Measurements from ENCODE around the gene MTM1. TPM values are rescaled to one million over a fixed set of nuclear protein-coding genes. Genes with fewer than 3 reads are reported as not detected.

Gene MTM1
- total RNA-seq, 1 experiment from 2014 or later: 6.4 TPM

DNA sequence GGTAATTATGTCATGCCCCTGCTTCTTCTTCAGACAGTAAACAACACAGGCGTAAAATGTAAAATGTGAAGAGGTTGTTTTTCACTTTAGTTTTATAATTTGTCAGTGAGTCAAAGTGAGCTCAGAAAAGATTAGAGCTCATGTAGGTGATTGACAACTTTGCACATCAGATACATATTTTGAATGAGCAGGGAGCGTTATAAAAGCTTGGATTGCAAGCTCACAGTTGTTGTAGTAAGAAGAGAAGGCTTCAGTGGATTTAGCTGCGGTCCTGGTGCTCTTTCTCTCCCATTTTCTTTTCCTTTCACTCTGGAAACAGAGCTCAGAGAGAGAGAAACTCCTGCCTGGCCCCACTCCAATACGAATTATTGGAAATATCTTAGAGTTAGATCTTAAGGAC lies 151.2 kb downstream of the MTM1 start:
- no peak for DNase-seq
- H2BK12ac ChIP-seq (ENCODE audit: insufficient read length, low read depth, low read length): no peak overlapping the region
- no peak overlapping the region for H3K27ac ChIP-seq (ENCODE audit: insufficient read length, low read depth, low read length)
- no peak overlapping the region for H2AFZ ChIP-seq (ENCODE audit: low read length)
- Mint-ChIP-seq H3K9me3 (peaks cover 47% of the 10 kb centered on the region in 2 experiments), H3K36me3 (ENCODE audit: insufficient read depth in 1 of 3, low read depth in 3 of 3) (peaks cover 5 to 15% (median 14%) of the 10 kb centered on the region in 3 experiments; a peak in 6 of 7 replicates), H3K4me1 (no peaks in the 10 kb centered on the region), H3K27me3 (ENCODE audit: low read depth) (no peaks in the 10 kb centered on the region), H3K4me3 (no peak overlapping the region), H3K27ac (no peak overlapping the region)
- no peak overlapping the region for H3K4me2 ChIP-seq (ENCODE audit: insufficient read depth, insufficient read length, low read length)
- no peak overlapping the region for H3K9ac ChIP-seq (ENCODE audit: extremely low read depth, insufficient read length, low read length)
- H3K79me1 ChIP-seq (ENCODE audit: insufficient read depth, low read depth, low read length, poor library complexity, severe bottlenecking): no peaks in the 10 kb centered on the region
- H3K9me3 ChIP-seq (ENCODE audit: control insufficient read depth, low read depth, low read length): no peaks in the 10 kb centered on the region
- WGBS (ENCODE audit: extremely low coverage, insufficient read length, low lambda C conversion rate): no CpG with 5 or more reads among the region's 4 CpGs
- no peaks in the 10 kb centered on the region for H3K4me1 ChIP-seq (ENCODE audit: insufficient read depth, low read length)
- no peak overlapping the region for H2AK5ac ChIP-seq (ENCODE audit: insufficient read length, low read length)
- no peak overlapping the region for H3K4ac ChIP-seq (ENCODE audit: low read depth, low read length)
- H3K18ac ChIP-seq (ENCODE audit: insufficient read length, low read depth, low read length): no peak overlapping the region
- H3K14ac ChIP-seq (ENCODE audit: insufficient read depth, low read length): no peak overlapping the region
- no peak overlapping the region for H4K8ac ChIP-seq (replicated peaks; ENCODE audit: insufficient read length, low read depth, low read length)
- no peak for TF ChIP-seq CTCF (conservative IDR thresholded peaks at IDR 0.05)
- H4K5ac ChIP-seq (ENCODE audit: insufficient read length, low read depth, low read length): no peak overlapping the region
- H3K56ac ChIP-seq (ENCODE audit: insufficient read length, low read depth, low read length): no peak overlapping the region
- H2BK5ac ChIP-seq (ENCODE audit: insufficient read length, low read length): no peak overlapping the region
- no peak overlapping the region for H2BK20ac ChIP-seq (ENCODE audit: low read depth, low read length, poor library complexity, severe bottlenecking)
- no peak overlapping the region for H3T11ph ChIP-seq (ENCODE audit: low read length)
- no peak overlapping the region for H2BK120ac ChIP-seq (ENCODE audit: low read depth, low read length, poor library complexity, severe bottlenecking)
- no peaks in the 10 kb centered on the region for H3K23me2 ChIP-seq (ENCODE audit: insufficient read length, low read depth, low read length, poor library complexity, severe bottlenecking)
- no peak overlapping the region for H3K23ac ChIP-seq (ENCODE audit: insufficient read length, low read depth, low read length)
- no peaks in the 10 kb centered on the region for H3K79me2 ChIP-seq (ENCODE audit: insufficient read depth, low read length)
- H4K91ac ChIP-seq (ENCODE audit: insufficient read length, low read depth, low read length): no peak overlapping the region
- no peak overlapping the region for H2BK15ac ChIP-seq (ENCODE audit: low read depth, low read length)
- no peaks in the 10 kb centered on the region for H3K27me3 ChIP-seq (ENCODE audit: insufficient read depth, low read length)
- no peaks in the 10 kb centered on the region for H4K20me1 ChIP-seq (ENCODE audit: control insufficient read depth, insufficient read depth, insufficient read length)

Other genes starting within 250 kb of the MTM1 start
- gene MAMLD1, start 205.3 kb upstream of the MTM1 start, total RNA-seq (2021): 0.48 and 0.53 TPM in 2 replicates
- gene MTMR1, start 124.8 kb downstream of the MTM1 start, total RNA-seq (2021): 25.2 and 26.1 TPM in 2 replicates

Measured in H9 (cell line).